IPS-NIHi7 (cell line): Measurements from ENCODE around the gene RPA3.

Experiments used
- DNase-seq: peaks from one replicate; pipeline ENCODE4 v3.0.0; 2012; ENCODE audit warnings: mixed read lengths; ENCODE audit errors: extremely low spot score

RPA3 gene

DNA sequence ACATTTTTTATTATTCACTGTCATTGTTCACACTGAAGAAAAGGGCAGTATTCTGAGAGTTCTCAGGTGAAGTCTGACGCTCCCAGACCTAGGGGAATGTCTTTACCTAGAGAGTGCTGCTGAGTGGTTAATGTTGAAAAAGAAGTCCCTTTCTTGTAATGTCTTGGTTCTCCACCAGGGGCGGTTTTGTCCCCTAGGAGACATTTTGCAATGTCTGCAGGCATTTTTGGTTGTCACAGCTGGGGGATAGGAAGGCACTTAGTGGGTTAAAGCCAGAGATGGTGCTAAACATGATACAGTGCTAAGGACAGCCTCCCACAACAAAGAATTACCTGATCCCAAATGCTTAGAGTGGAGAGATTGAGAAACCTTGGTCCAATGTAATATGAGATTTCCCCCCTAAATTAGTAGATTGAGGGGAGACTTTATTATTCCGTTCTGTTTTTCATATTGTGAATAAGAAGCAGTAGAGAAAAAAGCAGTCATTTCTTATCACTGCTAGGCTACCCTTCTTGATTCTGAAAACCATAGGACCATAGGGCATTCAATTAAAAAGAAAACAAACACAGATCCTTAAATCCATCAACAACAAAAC lies 64.7 kb downstream of the RPA3 start:
- DNase-seq, result peak; percentile 65

DNA sequence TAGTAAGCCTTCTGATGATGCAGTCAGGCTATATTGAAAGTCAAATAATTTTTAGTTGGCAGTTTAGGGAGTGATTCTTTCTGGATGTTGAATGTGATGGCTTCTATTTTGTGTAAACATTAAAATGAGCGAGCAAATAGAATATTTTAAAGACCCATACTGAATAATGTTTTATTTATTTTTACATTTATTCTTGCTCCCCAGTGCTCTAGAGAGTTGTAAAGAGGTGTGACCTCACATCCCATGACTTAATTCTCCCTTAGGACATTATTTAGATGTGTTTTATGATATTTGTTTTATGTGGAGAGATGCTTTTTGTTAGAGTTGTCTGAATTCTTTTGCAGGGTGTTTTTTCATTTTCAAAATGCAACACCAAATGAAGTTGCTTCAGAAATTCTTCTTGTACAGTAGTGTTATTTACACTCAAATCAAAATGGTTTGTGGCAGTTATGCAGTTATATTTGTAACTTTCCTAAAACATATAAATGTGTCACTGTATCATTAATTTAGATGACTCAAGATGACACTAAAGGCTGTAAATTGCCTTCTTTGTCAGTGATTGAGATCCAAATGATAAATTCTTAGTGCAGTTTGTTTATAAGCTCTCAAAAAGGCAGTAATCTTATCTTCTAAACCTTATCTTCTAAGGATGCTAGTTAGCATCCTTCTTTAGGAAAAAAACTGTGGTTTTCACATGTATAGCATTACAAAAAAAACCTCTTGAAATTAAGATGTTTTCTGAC lies 65.4 kb downstream of the RPA3 start:
- no peak for DNase-seq

DNA sequence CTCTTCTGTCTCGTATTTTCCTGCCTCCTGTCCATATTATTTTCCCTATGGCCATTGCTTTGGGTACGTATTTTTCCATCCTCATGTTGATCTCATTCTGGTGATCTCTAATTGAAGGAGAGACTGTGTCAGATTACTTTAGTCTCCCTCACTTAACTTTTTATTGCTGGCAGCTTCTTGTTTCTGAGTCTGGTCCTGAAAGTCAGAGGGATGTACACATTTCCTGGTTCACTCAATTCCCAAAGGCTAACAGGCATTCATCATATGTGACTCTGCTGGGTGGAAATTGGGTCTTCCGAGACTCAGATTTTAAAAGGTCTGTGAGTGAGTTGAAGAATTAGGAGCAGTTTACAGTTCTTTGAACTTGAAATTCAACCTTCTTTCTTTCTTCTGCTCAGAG lies 66.9 kb downstream of the RPA3 start:
- no peak for DNase-seq

DNA sequence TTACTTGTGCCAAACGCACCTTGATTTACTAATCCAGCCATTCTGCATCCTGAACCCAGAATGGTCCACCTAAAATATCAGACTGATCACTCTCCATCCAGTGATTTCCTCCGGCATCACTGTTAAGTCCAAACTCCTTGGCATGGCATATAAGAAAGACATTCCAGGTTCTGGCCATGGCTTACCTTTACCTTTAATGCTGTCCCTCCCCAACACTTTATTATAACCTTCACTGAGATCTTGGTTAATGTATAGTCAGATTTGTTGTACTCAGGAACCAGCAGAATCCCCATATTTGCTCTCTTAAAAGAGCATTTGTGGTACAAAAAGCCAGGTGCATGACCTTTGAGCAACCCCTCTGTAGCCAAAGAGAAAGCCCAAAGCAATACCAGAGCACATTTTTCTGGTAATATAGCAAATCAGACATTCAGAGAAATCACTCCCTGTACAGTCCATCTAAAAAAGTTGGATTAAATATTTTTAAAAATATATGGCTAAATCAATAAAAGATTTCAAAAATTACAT lies 67.7 kb downstream of the RPA3 start:
- DNase-seq, result no peak

DNA sequence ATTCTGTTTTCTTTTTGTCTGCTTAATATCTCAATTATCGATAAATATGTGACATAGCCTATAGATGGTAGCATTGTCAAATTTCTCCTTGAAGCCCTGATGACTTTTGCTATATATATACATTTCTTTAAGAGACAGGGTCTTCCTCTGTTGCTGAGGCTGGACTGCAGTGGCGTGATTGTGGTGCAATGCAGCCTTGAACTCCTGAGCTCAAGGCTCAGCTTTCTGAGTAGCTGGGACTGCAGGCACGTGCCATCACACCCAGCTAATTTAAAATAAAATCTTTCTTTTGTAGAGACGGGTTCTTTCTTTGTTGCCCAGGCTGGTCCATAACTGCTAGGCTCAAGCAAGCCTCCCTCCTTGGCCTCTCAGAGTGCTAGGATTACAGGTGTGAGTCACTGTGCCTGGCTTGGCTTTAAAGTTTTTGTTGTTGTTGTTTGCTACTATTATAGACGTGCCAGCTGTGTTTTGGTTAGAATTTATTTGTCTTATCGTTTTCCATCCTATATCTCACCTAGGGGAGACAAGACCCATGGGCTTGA lies 70.8 kb downstream of the RPA3 start:
- DNase-seq, result no peak

DNA sequence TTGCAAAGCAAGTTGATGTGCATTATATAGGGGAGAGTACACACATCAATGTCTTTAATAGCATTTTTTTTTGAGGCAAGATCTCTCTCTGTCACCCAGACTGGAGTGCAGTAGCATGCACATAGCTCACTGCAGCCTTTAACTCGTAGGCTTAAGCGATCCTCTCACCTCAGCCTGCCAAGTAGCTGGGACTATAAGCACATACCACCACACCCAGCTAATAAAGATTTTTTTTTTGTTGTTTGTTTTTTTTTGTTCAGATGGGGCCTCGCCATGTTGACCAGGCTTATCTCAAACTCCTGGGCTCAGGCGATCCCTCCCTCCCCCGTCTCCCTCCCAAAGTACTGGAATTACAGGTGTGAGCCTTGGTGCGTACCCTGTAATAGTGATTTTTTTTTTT lies 76.3 kb downstream of the RPA3 start:
- no peak for DNase-seq

DNA sequence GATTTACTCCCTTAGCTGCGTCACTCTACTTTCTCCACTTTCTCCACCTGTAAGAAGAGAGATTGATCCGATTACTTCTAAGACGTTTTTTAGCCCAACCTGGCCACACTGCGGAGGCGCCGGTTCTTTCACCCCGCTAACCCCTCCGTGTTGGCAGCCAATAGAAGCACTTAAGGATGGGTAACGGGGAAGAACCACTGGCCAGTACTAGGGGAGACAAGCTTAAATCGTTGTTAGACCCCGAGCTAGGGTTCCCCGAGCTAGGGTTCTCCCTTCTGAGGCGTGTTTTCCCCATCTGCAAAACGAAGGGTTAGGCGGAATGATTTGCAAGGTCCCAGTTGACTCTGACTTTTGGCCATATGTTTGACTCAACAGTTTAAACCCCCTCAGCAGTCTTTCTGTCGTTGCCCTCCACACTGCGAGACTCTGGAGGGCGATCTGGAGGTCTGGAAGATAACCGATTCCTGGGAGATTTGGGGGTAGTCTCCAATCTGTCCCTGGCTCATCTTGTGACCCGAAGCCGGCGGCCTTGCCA lies 77.2 kb downstream of the RPA3 start:
- DNase-seq, result peak; percentile 16

DNA sequence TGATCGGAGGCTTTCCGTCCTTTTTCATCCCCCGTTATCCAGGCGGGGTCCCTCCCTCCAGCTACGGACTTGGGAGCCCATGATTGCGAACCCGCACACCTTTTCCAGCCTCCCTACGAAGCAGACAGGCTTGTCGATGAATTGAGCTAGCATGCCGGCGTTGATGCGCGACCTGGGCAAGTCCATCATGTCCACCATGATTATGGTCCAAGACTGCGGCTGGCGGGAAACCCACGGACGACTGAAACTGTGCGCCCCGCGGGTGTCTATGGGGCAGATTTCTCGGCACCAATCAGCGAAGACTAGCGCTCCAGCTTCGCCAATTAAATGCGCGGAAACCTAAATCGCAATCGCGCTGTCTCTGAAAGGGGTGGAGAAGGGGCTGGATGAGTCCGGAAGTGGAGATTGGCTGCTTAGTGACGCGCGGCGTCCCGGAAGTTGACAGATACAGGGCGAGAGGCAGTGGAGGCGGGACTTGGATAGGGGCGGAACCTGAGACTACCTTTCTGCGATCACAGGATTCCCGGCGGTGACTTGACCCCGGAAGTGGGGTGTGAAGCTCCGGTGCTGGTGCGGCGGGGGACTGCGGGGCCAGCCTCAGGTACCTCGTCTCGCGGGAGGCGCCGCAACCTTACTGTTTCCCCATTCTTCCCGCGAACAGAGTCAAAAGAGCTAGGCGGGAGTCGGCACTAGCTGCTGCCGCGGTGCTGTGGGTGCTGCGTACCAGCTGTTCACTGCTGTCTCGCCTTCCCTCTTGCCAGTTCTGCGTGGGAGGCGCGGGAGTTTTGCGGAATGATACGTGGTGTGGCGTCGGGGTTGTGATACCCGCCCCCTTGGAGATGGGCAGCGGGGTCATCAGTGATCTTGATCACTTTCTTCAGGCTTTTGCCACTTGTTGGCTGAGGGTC lies 77.9 kb downstream of the RPA3 start, which contains the start of gene UMAD1:
UMAD1 (plus strand) TSS at position 532 of the 908 bp plus-strand sequence. CDS start 32,620 bp downstream, outside the sequence.
- DNase-seq, result peak; percentile 98

DNA sequence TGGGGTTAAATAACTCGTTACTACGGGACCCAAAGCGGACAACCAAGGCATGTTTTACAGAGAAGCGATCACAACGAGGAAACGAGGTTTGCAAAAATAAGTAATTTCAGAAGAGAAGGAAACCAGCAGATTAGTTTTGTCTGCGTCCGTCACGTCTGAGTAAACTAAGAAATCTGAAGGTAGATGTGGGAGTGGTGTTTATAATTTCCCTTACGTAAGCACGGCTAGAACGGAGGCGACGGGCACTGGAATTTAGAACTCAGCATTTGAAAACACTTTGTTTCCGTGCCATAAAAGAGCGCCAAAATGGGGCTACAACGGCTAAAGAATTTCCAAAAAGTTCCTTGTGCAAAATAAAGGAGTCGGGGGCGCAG lies 78.6 kb downstream of the RPA3 start:
- DNase-seq, result no peak

DNA sequence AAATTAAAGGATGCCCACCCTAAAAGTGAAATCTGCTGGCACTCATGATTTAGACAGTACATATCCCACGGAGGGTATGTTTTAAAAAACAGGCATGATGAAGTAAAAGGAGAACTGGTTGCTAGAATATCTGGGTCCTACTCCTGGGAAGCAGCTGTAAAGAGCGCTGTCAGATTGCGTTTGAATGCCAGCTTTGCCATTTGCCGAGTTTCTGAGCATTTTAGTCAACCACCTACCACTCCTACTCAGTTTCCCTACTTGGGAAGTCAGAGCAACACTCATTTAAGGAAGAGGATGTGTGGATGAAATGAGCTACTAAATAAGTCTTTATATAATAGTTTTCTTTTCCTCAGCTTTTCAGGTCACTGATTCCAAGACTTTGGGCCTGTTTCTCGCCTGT lies 79.0 kb downstream of the RPA3 start:
- no peak for DNase-seq

DNA sequence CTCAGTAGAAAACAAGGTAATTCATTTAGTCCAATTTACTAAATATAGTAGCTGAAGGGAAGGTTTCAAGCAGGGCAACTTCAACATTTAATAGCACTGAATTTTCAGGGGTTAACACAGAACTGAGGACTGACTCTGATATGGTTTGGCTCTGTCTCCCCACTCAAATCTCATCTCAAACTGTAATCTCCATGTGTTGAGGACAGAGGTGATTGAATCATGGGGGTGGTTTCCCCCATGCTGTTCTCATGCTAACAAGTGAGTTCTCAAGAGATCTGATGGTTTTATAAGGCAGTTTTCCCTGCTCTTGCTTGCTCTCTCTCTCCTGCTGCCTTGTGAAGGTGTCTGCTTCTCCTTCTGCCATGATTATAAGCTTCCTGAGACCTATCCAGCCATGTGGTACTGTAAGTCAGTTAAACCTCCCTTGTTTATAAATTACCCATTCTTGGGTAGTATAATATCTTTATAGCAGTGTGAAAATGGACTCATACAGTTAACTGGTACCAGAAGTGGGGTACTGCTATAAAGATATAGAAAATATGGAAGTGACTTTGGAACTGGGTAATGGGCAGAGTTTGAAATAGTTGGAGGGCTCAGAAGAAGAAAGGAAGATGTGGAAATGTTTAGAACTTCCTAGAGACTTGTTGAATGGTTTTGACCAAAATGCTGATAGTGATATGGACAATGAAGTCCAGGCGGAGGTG lies 87.6 kb downstream of the RPA3 start:
- DNase-seq, result no peak

DNA sequence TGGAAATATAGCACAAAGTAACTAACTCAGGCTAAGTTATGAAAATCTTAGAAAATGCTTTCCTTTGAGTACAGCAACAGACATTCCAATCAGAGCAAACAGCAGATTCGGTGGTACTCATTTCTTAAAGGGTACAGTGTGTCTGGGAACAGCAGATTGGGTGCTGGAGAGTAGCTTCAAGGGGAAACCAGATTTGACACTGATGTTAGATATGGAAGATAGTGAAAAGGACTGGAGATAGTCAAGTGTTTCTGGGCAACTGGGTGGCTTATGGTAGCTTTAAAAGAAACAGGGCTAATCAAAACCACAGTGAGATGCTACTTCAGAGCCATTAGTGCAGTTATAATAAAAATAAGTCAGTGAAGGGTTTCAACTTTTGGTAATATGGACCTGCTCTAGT lies 89.9 kb downstream of the RPA3 start:
- no peak for DNase-seq

DNA sequence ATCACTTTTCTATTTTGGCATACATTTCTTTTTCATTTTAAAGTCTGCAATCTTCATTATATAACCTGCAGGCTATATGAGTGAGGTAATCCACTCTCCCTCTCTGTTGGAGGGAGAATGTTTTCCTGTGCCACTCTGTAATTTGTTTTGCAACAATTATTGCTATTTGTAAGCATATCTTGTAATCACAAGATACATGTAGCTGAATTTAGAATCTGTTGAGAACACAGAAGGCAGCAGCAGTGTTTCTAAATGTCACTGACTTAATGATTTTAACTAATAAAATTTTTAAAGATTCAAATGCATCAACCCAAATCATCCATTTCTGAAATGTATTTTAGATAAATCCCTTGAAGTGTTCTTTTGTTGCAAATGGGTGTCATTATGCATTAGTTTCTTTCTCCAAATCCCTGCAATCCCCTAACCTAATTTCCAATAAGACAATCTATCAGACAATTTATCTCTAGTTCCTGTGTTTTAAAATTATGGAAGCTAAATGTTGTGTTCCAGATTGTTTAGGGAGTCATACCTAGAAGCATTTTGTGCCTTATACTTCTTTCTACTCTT lies 97.7 kb downstream of the RPA3 start:
- no peak for DNase-seq

DNA sequence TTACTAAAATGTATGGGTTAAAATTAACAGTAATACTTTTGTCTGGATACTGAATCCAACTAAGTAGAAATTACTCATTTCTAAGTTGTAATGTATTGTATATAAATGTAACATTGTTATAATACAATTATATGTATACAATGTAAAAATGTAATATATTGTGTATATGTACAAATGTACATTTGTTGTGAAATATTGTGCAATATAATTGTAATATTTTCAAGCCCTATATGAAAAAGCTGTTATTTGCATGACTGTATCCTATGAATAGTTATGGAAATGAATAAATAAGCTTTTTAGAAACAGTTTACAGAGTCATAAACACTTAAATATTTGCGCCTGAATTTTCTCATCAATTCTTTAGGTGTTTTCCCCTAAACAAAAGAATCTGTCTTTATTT lies 98.2 kb downstream of the RPA3 start:
- DNase-seq, result no peak

DNA sequence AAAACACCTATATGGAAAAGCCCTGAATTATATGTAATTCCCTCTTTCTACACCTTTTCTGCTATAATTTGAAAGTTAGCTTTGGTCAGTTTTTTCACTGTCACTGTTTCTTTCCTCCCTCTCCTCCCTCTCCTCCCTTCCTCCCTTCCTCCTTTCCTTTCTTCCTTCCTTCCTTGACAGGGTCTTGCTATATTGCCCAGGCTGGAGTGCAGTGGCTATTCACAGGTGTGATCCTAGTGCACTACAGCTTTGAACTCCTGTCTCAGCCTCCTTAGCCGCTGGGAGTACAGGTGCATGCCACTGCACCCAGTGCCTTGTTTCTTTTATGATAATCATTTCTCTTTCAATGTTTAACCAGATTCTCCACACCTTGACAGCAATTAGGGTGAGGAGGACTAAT lies 100.0 kb downstream of the RPA3 start:
- DNase-seq, result no peak

DNA sequence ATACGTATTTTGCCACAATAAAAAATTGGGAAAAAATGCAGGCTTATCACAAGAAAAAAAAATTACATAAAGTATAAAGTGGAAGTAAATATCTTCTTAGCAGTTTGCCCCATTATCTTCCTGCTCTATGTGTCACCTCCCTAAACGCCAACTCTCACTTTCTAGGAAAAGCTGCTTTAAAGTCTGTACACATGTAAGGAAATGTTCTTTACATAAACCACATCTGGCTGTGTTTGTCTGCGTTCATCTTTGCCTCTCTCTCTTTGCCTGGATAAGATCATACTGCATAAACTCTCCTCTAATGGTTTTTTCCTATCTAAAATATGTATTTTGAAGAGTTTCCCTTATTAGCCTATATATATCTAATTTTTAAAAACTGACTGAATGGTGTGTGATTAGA lies 100.9 kb downstream of the RPA3 start:
- no peak for DNase-seq

DNA sequence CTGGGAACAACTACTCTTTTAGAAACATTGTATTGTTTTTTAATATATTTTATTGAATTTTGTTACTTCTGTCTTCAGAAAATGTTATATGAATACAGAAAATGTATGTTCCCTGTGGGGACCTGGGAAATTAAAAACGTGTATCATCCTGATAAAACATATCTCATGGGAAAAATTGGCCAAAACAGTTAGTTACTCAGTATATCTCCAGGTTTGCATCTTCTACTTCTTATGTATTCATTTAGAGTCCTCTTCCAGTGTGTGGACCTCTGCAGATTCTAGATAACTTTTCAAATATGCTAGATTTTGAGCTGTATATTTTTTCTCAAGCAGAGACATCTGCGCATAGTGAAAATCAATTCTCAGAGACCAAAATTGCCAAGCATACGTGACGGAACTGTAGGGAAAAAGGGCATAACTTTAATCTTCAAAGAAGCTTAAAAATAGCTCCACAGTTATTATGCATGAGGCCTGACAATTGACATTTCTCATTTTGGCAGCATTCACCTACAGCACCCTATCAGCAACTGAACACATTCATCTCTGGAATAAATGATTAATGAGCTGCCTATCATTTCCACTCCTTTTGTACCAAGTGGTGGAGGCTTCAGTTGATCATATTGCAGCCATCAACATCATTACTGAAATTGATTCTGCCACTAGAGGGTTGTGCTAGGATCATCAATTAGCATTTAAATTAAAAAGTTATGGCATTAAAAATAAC lies 104.2 kb downstream of the RPA3 start:
- no peak for DNase-seq

DNA sequence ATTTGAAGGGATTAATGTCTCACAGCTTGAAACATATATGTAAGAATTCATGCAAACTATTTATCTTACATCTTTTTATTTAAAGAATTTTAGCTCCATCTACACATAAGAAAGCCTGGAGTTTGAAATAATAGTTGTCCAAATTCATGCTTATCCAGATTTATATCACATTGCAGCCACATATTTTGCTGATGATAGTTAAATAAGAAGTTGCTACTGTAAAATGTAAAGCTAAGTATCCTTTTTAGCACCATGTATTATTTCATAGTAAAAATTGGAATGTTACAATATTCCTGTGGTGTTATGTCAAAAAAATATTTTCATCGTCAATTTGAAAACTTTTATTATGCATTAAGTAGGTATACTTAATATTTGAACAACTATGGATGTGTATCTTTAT lies 105.2 kb downstream of the RPA3 start:
- no peak for DNase-seq

DNA sequence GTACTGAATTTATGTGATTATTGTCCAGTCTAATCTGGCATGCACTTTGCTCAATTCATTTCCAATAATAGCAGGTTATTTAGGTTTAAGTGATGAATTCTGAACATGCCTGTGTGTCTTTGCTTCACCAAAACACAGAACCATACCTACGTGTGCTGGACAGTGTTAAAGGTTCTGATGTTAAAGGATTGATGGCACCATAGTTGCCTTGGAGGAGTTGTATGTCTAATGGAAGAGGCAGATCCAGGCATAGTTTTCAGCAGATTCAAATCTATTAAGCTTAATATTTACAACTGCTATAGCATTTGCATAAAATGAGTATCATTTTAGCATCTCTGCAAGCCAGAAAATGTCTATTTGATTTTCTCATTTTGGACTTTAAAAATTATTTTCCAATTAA lies 105.9 kb downstream of the RPA3 start:
- no peak for DNase-seq

DNA sequence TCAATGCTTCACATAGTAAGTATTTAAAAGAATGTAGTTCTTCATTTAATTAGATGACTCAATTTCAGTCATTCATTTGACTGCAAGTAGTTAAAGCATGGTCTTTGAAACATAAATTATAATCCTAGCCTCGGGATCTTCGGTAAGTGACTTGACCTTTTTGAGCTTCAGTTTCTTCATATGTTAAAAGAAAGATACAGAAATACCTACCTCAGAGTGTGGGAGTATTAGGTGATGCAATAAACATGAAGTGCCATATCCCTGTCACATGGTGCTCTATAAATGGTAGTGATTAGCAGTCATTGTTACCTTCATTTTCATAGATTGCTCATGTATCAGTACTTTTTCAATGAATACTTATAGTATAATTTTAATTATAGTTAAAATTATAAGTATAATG lies 109.1 kb downstream of the RPA3 start:
- no peak for DNase-seq
